HepG2 (cell line): ENCODE data around the gene RAD17. TPM values are rescaled to one million over a fixed set of nuclear protein-coding genes. Genes with fewer than 3 reads are reported as not detected.

ENCODE experiments used
- CENPT ChIP-seq: sonication (generic); formaldehyde crosslinking; IDR thresholded peaks from 2 replicates; pipeline ENCODE4 v1.8.0; 2022; ENCODE audit warnings: low read depth, mild to moderate bottlenecking, moderate library complexity, missing genetic modification reagents
- CENPX ChIP-seq: sonication (generic); formaldehyde crosslinking; IDR thresholded peaks from 2 replicates; pipeline ENCODE4 v1.9.0; 2021; ENCODE audit warnings: mild to moderate bottlenecking, missing genetic modification reagents, moderate library complexity
- GABPB1 ChIP-seq: IDR thresholded peaks from 2 replicates; pipeline ENCODE4 v1.6.1; 2016; ENCODE audit warnings: mild to moderate bottlenecking, missing genetic modification reagents, moderate library complexity, missing compliant biosample characterization
- HMGA1 ChIP-seq: sonication (generic); formaldehyde crosslinking; conservative IDR thresholded peaks from 2 replicates; pipeline ENCODE4 v1.4.0; 2020; ENCODE audit warnings: missing genetic modification reagents
- HNRNPL ChIP-seq: fragments of 200-400 bp; formaldehyde crosslinking; IDR thresholded peaks from 2 replicates; pipeline ENCODE4 v1.6.1; 2017; ENCODE audit warnings: mild to moderate bottlenecking, low read depth, low read length
- KDM3A ChIP-seq: IDR thresholded peaks from 2 replicates; pipeline ENCODE4 v1.6.1; 2018; ENCODE audit warnings: low read depth, missing compliant biosample characterization
- KLF16 ChIP-seq, 2 experiments: sonication (generic) in 1 of 2; formaldehyde crosslinking in 1 of 2; IDR thresholded peaks; 2 replicates each; pipeline versions ENCODE4 v1.6.1 to v1.8.0; 2016 to 2023; ENCODE audit warnings: missing genetic modification reagents in 2 of 2, missing compliant biosample characterization in 1 of 2
- MIXL1 ChIP-seq: IDR thresholded peaks from 2 replicates; pipeline ENCODE4 v1.6.1; 2016
- PPARG ChIP-seq: conservative IDR thresholded peaks from 2 replicates; pipeline ENCODE4 v1.6.1; 2016; ENCODE audit warnings: missing biosample characterization, missing genetic modification reagents
- SIN3A ChIP-seq: IDR thresholded peaks from 2 replicates; pipeline ENCODE4 v1.6.1; 2011; ENCODE audit warnings: low read depth, mild to moderate bottlenecking, control low read depth, low read length, borderline replicate concordance
- SIX4 ChIP-seq: sonication (generic); formaldehyde crosslinking; IDR thresholded peaks from 2 replicates; pipeline ENCODE4 v1.4.0; 2020; ENCODE audit warnings: missing genetic modification reagents
- SP2 ChIP-seq: sonication (generic); formaldehyde crosslinking; IDR thresholded peaks from 2 replicates; pipeline ENCODE4 v1.5.1; 2020; ENCODE audit warnings: mild to moderate bottlenecking, missing genetic modification reagents
- TCF7L2 ChIP-seq: IDR thresholded peaks from 2 replicates; pipeline ENCODE4 v1.6.1; 2011; ENCODE audit warnings: mild to moderate bottlenecking, low read depth, low read length, moderate library complexity
- TOE1 ChIP-seq: sonication (generic); formaldehyde crosslinking; IDR thresholded peaks from 2 replicates; pipeline ENCODE4 v1.4.0; 2020; ENCODE audit warnings: mild to moderate bottlenecking, missing genetic modification reagents
- TOPORS ChIP-seq: sonication (generic); formaldehyde crosslinking; IDR thresholded peaks from 2 replicates; pipeline ENCODE4 v1.8.0; 2023; ENCODE audit warnings: mild to moderate bottlenecking, missing genetic modification reagents
- ZNF17 ChIP-seq: sonication (generic); formaldehyde crosslinking; IDR thresholded peaks from 2 replicates; pipeline ENCODE4 v1.5.0; 2020; ENCODE audit warnings: mild to moderate bottlenecking, missing genetic modification reagents
- ZNF326 ChIP-seq: sonication (generic); formaldehyde crosslinking; IDR thresholded peaks from 2 replicates; pipeline ENCODE4 v1.4.0; 2020; ENCODE audit warnings: missing genetic modification reagents, borderline replicate concordance
- ZNF343 ChIP-seq: sonication (generic); formaldehyde crosslinking; IDR thresholded peaks from 2 replicates; pipeline ENCODE4 v1.4.0; 2020; ENCODE audit warnings: mild to moderate bottlenecking, missing genetic modification reagents
- ZNF547 ChIP-seq: sonication (generic); formaldehyde crosslinking; IDR thresholded peaks from 2 replicates; pipeline ENCODE4 v1.5.1; 2020; ENCODE audit warnings: mild to moderate bottlenecking, missing genetic modification reagents
- ZNF563 ChIP-seq: sonication (generic); formaldehyde crosslinking; IDR thresholded peaks from 2 replicates; pipeline ENCODE4 v1.8.0; 2022; ENCODE audit warnings: mild to moderate bottlenecking, moderate library complexity, missing genetic modification reagents
- ZNF724P ChIP-seq: sonication (generic); formaldehyde crosslinking; IDR thresholded peaks from 2 replicates; pipeline ENCODE4 v1.8.0; 2022; ENCODE audit warnings: missing genetic modification reagents, borderline replicate concordance
- polyA plus RNA-seq, 8 experiments: library from polyadenylated mRNA; depleted of rRNA in 3 of 8; stranded (reverse) in 7 of 8; unstranded in 1 of 8; fragments of >200 nt; fragmentation: Illumina TruSeq in 4 of 8; extraction: Trizol in 4 of 8; gene quantifications; 2 replicates each; pipeline versions ENCODE4 v1.2.1 to v1.2.3, GENCODE V29; 2011 to 2016; ENCODE audit warnings: low read depth in 4 of 8, missing spikeins in 1 of 8, mixed read lengths in 1 of 8; ENCODE audit not compliant: insufficient read depth in 1 of 8
- total RNA-seq, 5 experiments: library from RNA; depleted of rRNA; stranded (reverse); fragments of >200 nt; fragmentation: Illumina TruSeq; extraction: Trizol; gene quantifications; 2 replicates each; pipeline ENCODE4 v1.2.3, GENCODE V29; 2016; ENCODE audit warnings: low read depth in 1 of 5
- TF ChIP-seq, protein P1 (sequence below): sonication (generic); formaldehyde crosslinking; IDR thresholded peaks from 2 replicates; pipeline ENCODE4 v1.5.0; 2020; ENCODE audit warnings: missing genetic modification reagents
- TF ChIP-seq, protein P2 (sequence below): sonication (generic); formaldehyde crosslinking; IDR thresholded peaks from 2 replicates; pipeline ENCODE4 v1.4.0; 2020; ENCODE audit warnings: missing genetic modification reagents
- TF ChIP-seq, protein P3 (sequence below): sonication (generic); formaldehyde crosslinking; IDR thresholded peaks from 2 replicates; pipeline ENCODE4 v1.5.0; 2020; ENCODE audit warnings: mild to moderate bottlenecking, low read depth, missing genetic modification reagents, borderline replicate concordance
- TF ChIP-seq, protein P4 (sequence below): sonication (generic); formaldehyde crosslinking; IDR thresholded peaks from 2 replicates; pipeline ENCODE4 v1.4.0; 2020; ENCODE audit warnings: mild to moderate bottlenecking, low read depth, missing genetic modification reagents
- TF ChIP-seq, protein P5 (sequence below): sonication (generic); formaldehyde crosslinking; IDR thresholded peaks from 2 replicates; pipeline ENCODE4 v1.5.0; 2020; ENCODE audit warnings: mild to moderate bottlenecking, missing genetic modification reagents

The RAD17 gene
- total and polyA plus RNA-seq, 2 of the 13 experiments (the other 11 are each of a cell fraction or from before 2014, with no cell fraction given): 24.0 to 25.9 TPM

DNA sequence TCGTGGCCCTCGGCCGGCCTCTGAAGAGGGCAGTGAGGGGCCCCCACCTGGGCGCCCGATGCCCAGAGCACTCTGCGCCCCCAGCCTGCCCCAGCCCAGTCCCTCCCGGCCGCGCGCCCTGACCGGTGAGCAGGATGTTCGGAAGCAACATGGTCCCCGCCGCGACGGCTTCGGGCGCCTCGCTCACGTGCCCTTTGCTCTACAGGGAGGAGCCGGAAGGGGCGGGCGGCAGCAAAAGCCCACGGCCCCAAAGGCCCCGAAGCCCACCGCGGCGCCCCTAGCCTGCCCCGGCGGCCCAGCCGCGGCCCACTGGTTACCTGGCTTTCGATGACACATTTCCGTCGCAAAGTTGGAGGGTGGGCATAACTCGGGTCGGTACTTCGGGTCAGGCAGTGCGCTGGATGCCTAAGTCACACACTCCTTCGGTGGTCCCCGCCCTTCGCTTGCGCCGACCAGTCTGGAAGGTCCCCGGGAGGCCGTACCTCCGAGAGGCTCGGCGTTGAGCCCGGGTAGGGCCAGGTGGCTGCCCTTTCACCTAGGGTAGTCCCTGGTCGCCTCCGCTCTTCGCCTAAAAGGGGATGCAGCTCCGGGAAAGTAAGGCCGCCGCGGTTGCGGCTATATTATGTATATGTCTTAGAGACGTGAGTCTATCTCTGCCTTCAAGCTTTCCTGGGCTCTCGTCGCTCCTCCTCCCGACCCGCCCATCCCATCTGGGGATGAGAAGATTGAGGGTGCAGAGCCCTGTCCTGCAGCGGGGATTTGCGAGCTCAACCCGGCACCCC, at the start of gene RAD17, which contains the start of the genes AK6 and TAF9 (continued):
- no peak for TF ChIP-seq TCF7L2
- no peak for TF ChIP-seq SIX4 (CRISPR knock-in tag)
- TF ChIP-seq SP2: peak; percentile 58; the same call in 1 of the 2 replicates
- TF ChIP-seq, protein P1, sequence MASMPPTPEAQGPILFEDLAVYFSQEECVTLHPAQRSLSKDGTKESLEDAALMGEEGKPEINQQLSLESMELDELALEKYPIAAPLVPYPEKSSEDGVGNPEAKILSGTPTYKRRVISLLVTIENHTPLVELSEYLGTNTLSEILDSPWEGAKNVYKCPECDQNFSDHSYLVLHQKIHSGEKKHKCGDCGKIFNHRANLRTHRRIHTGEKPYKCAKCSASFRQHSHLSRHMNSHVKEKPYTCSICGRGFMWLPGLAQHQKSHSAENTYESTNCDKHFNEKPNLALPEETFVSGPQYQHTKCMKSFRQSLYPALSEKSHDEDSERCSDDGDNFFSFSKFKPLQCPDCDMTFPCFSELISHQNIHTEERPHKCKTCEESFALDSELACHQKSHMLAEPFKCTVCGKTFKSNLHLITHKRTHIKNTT (CRISPR knock-in tag): no peak
- TF ChIP-seq PPARG: peak; percentile 95
- TF ChIP-seq HNRNPL: peak; percentile 78; the same call in 1 of the 2 replicates
- TF ChIP-seq HMGA1 (CRISPR knock-in tag): no peak
- no peak for TF ChIP-seq CENPX (CRISPR knock-in tag)
- no peak for TF ChIP-seq ZNF17 (CRISPR knock-in tag)
- TF ChIP-seq KLF16 (CRISPR knock-in tag; IDR thresholded peaks at IDR 0.05): peak in 1 of 2 experiments; percentile 61; a peak in 1 of 4 replicates
- TF ChIP-seq TOPORS (CRISPR knock-in tag): no peak; the same call in 1 of the 2 replicates
- peak; percentile 73 for TF ChIP-seq SIN3A
- TF ChIP-seq MIXL1 (CRISPR knock-in tag): no peak
- TF ChIP-seq, protein P2, sequence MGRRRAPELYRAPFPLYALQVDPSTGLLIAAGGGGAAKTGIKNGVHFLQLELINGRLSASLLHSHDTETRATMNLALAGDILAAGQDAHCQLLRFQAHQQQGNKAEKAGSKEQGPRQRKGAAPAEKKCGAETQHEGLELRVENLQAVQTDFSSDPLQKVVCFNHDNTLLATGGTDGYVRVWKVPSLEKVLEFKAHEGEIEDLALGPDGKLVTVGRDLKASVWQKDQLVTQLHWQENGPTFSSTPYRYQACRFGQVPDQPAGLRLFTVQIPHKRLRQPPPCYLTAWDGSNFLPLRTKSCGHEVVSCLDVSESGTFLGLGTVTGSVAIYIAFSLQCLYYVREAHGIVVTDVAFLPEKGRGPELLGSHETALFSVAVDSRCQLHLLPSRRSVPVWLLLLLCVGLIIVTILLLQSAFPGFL (CRISPR knock-in tag): no peak
- no peak for TF ChIP-seq CENPT (CRISPR knock-in tag)
- peak; percentile 91 for TF ChIP-seq ZNF547
- TF ChIP-seq ZNF326 (CRISPR knock-in tag): no peak
- peak; percentile 97 for TF ChIP-seq GABPB1 (CRISPR knock-in tag)
- TF ChIP-seq, protein P3, sequence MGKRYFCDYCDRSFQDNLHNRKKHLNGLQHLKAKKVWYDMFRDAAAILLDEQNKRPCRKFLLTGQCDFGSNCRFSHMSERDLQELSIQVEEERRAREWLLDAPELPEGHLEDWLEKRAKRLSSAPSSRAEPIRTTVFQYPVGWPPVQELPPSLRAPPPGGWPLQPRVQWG (CRISPR knock-in tag): no peak
- no peak; the same call in 1 of the 2 replicates for TF ChIP-seq KDM3A (CRISPR knock-in tag)
- peak; percentile 78; the same call in 1 of the 2 replicates for TF ChIP-seq ZNF724P
- peak; percentile 94 for TF ChIP-seq ZNF563 (CRISPR knock-in tag)
- TF ChIP-seq, protein P4, sequence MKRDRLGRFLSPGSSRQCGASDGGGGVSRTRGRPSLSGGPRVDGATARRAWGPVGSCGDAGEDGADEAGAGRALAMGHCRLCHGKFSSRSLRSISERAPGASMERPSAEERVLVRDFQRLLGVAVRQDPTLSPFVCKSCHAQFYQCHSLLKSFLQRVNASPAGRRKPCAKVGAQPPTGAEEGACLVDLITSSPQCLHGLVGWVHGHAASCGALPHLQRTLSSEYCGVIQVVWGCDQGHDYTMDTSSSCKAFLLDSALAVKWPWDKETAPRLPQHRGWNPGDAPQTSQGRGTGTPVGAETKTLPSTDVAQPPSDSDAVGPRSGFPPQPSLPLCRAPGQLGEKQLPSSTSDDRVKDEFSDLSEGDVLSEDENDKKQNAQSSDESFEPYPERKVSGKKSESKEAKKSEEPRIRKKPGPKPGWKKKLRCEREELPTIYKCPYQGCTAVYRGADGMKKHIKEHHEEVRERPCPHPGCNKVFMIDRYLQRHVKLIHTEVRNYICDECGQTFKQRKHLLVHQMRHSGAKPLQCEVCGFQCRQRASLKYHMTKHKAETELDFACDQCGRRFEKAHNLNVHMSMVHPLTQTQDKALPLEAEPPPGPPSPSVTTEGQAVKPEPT (CRISPR knock-in tag): peak; percentile 28; the same call in 1 of the 2 replicates
- peak; percentile 83 for TF ChIP-seq ZNF343 (CRISPR knock-in tag)
- TF ChIP-seq TOE1 (CRISPR knock-in tag): no peak
- TF ChIP-seq, protein P5, sequence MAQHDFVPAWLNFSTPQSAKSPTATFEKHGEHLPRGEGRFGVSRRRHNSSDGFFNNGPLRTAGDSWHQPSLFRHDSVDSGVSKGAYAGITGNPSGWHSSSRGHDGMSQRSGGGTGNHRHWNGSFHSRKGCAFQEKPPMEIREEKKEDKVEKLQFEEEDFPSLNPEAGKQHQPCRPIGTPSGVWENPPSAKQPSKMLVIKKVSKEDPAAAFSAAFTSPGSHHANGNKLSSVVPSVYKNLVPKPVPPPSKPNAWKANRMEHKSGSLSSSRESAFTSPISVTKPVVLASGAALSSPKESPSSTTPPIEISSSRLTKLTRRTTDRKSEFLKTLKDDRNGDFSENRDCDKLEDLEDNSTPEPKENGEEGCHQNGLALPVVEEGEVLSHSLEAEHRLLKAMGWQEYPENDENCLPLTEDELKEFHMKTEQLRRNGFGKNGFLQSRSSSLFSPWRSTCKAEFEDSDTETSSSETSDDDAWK (CRISPR knock-in tag): no peak
